Stimulated activated naive CD8-positive, alpha-beta T cell treated with anti-CD3 and anti-CD28 coated beads, Interleukin-15, Interleukin-2, amounts not matched to agents 100 U/mL and 50 U/mL, for 24 hours (primary cell): ENCODE results near the gene ACP2.
"Not testable (repeated sequence)": the region's sequence is repeated elsewhere in the genome, so short reads cannot be mapped to it uniquely, and the experiment has no call there.

Source experiments
- ATAC-seq: fragments of 150-1000 bp; cut with Tn5 transposase; one replicate; pipeline ENCODE4 v1.10.0; 2021
- DNase-seq: peaks from one replicate; pipeline ENCODE4 v3.0.0; 2021

Gene ACP2

GRCh38 chr11:47243454-47243853, 5.2 kb downstream of the ACP2 start:
- no peak for DNase-seq
- no peak for ATAC-seq

DNA sequence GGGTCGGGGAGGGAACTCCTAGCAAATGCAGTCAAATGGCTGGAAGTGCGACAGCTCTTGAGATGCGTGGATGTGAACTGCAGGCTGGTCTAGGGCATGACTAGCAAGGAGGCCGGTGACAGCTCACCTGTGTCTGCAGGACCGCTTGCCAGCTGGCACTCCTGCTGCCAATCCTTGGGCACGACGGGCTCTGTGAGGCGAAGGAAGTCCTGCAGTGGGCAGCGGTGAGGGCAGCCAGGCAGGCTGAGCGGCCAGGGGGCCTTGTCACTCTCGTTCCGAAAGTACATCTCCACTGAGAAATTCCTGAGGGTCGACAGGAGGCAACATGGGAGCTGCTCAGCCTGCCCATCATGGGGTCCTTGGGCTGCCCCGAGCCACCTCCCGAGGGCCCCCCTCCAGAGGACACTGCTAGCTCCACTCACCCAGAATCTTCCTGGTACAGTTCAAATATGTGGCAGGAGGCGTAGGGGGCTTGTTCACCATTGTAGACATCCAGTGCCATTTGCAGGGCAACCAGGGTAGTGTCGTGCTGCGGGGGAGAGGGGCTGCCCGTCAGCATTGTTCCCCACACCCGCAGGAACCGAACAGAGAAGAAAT, 5.9 kb downstream of the ACP2 start:
- ATAC-seq (no peak), DNase-seq (no peak)

GRCh38 chr11:47241841-47242301, 6.7 kb downstream of the ACP2 start:
- DNase-seq = no peak
- peak; percentile 34 for ATAC-seq

GRCh38 chr11:47239852-47240251, 8.8 kb downstream of the ACP2 start:
- DNase-seq = no peak
- ATAC-seq = no peak

DNA sequence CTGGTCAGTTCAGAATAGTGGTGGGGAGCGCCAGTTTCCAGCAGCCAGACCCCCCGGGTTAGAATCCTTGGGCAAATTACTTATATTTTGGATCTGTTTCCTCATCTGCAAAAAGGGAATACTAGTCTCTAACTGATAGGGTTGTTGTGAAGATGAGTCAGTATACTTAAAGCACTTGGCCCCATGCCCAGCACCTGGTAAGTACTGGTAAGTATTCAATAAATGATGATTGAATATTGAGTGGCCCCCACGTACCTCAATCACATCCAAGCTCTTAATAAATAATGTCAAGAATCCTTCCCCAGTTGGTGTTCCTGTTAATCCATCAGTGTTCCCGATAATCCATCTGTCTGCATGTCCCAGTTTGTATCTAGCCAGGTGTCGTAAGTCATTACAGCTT, 12.1 kb downstream of the ACP2 start:
- DNase-seq = no peak

DNA sequence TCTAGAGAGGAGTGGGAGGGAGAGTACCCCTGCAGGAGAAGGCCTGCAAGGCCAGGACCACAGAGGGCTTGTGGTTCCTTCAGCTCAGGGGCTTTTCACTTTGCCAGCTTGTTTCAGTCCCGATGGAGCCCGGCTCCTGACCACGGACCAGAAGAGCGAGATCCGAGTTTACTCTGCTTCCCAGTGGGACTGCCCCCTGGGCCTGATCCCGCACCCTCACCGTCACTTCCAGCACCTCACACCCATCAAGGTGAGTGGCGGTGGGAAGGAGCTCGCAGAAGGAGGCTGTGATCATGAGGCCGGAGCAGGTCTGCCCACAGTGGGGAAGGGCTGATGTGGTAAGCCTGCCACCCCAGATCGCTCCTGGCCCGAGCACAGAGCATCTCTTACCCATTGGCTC, 13.5 kb downstream of the ACP2 start:
- no peak for DNase-seq
- ATAC-seq = peak; percentile 4

More for the DNA sequence above, 12.1 kb downstream of the ACP2 start:
- no peak for ATAC-seq

DNA sequence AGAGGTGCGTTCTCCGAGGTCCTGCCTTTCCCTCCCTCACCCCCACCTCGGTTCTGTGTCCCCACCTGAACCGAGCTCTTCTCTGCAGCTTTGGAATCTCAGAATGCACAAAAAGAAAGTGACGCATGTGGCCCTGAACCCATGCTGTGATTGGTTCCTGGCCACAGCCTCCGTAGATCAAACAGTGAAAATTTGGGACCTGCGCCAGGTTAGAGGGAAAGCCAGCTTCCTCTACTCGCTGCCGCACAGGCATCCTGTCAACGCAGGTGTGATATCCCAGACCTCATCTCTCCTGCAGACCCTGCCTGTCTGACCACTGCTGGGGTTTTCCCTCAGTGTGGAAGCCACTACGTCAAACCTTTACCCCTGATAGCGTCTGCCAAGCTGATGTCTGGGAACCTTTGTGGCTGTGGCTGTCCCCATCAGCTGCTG, 13.9 kb downstream of the ACP2 start:
- peak; percentile 73 for ATAC-seq

GRCh38 chr11:47233989-47234668, 14.5 kb downstream of the ACP2 start:
- no peak for DNase-seq

More for the DNA sequence above, 13.9 kb downstream of the ACP2 start:
- peak; percentile 41 for DNase-seq

GRCh38 chr11:47233051-47233450, 15.6 kb downstream of the ACP2 start:
- ATAC-seq = no peak
- DNase-seq = no peak

More at GRCh38 chr11:47233989-47234668, 14.5 kb downstream of the ACP2 start:
- no peak for ATAC-seq

- no peak for ATAC-seq
- DNase-seq = no peak
Measured at GRCh38 chr11:47229161-47229560, 19.5 kb downstream of the ACP2 start.

DNA sequence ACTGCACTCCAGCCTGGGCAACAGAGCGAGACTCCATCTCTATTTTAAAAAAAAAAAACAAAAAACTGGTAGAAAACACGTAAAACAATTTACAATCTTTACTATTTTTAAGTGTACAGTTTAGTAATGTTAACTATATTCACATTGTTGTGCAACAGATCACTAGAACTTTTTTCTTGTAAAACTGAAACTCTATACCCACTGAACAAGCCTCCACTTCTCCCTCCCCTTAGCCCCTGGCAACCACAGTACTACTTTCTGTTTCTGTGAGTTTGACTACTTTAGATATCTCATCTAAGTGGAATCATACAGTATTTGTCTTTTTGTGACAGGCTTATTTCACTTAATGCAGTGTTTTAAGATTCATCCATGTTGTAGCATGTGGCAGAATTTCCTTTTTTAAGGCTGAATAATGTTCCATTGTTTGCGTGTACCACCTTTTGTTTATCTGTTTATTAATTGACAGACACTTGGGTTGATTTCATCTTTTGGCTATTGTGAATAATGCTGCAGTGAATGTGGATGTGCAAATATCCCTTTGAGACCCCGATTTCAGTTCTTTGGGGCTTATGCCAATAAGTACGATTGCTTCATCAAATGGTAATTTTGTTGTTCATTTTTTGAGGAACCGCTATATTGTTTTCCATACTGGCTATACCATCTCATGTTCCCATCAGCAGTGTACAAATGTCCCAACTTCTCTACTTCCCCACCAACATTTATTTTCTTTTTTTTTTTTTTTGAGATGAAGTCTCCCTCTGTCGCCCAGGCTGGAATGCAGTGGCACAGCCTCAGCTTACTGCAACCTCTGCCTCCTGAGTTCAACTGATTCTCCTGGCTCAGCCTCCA, 22.8 kb downstream of the ACP2 start:
- DNase-seq (no peak), ATAC-seq (peak; percentile 95)

- DNase-seq = no peak
- no peak for ATAC-seq
Measured at GRCh38 chr11:47222696-47223095, 25.9 kb downstream of the ACP2 start.

GRCh38 chr11:47220401-47220821, 28.2 kb downstream of the ACP2 start:
- DNase-seq (no peak), ATAC-seq (no peak)

- DNase-seq (peak; percentile 76), ATAC-seq (peak; percentile 65)
Measured at GRCh38 chr11:47216121-47216798, 32.4 kb downstream of the ACP2 start.

GRCh38 chr11:47215366-47215910, 33.2 kb downstream of the ACP2 start:
- no peak for ATAC-seq

DNA sequence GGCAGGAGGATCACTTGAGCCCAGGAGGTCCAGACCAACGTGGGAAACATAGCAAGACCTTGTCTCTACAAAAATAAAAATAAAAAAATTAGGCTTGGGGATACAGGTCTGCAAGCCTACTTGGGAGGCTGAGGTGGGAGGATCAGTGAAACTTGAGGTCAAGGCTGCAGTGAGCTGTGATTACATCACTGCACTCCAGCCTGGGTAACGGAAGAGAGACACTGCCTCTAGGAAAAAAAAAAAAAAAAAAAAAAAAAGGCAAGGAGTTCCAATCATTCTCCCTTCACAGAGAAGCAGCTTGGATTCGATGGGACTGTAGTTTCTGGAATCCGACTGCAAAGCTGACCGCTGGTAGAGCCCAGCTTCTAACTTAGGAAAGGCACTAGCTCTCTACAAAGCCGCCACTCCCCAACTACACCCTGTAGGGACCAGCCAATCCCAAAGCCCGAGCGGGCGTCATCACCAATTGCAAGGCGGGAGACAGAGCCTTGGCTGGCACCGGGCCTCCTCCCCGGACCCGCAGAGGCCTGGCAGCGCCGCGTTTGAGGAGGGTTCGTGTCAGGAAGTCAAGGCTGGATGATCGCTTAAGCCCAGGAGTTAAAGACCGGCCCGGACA, 34.6 kb downstream of the ACP2 start:
- peak; percentile 89 for DNase-seq

More at GRCh38 chr11:47215366-47215910, 33.2 kb downstream of the ACP2 start:
- no peak for DNase-seq

DNA sequence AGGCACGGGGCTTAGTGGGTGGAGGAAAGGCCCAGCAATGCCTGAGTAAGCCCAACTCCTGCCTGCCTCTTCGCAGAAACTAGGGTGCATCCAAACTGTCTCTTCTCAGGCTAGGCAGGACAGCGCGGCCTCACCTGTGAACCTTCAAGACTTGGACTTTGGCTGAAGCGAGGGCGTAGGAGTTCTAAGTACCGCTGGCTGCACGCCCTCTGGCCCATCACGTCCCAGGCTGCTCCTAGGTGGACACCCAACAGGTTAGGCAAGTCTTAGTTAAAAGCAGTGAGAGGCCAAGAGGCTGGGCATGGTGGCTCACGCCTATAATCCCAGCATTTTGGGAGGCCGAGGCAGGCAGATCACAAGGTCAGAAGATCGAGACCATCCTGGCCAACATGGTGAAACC, 35.7 kb downstream of the ACP2 start:
- ATAC-seq = no peak
- DNase-seq = no peak

More for the DNA sequence above, 34.6 kb downstream of the ACP2 start:
- ATAC-seq = peak; percentile 83

GRCh38 chr11:47208628-47209027, 40.0 kb downstream of the ACP2 start:
- ATAC-seq = no peak

GRCh38 chr11:47208008-47208552, 40.5 kb downstream of the ACP2 start:
- not testable (repeated sequence) for DNase-seq, ATAC-seq

More at GRCh38 chr11:47208628-47209027, 40.0 kb downstream of the ACP2 start:
- DNase-seq = no peak

GRCh38 chr11:47207459-47207858, 41.2 kb downstream of the ACP2 start:
- no peak for DNase-seq
- ATAC-seq = no peak

- DNase-seq, ATAC-seq: not testable (repeated sequence)
Measured at GRCh38 chr11:47206577-47206976, 42.0 kb downstream of the ACP2 start.
